ENCODE measurements around the gene GOPC. TPM values are rescaled to one million over a fixed set of nuclear protein-coding genes. Genes with fewer than 3 reads are reported as not detected.

GOPC gene
- total and polyA plus RNA-seq, 2 of the 8 experiments (the other 6 are each of a cell fraction or from before 2014, with no cell fraction given), result 5.3 to 19.4 TPM

GRCh38 chr6:117615750-117616390 lies 13.6 kb upstream of the GOPC start (continued):
- TF ChIP-seq JUND (IDR thresholded peaks at IDR 0.05; ENCODE audit: low read length) (peak; percentile 66; the same call in 1 of the 2 replicates), POLR2A (IDR thresholded peaks at IDR 0.05; ENCODE audit: control extremely low read depth in 1 of 2, low read depth in 2 of 2, low read length in 2 of 2) (peak in 1 of 2 experiments; percentile 33; a peak in 1 of 3 replicates), TEAD4 (IDR thresholded peaks at IDR 0.05; ENCODE audit: low read depth, low read length) (peak; percentile 92; the same call in 1 of the 2 replicates), CHD1 (IDR thresholded peaks at IDR 0.05; ENCODE audit: low read depth, low read length) (peak; percentile 69), EZH2 (IDR thresholded peaks at IDR 0.05; ENCODE audit: low read depth, low read length, severe bottlenecking) (no peak)
